ENCODE measurements around the gene IP6K2. TPM values are rescaled to one million over a fixed set of nuclear protein-coding genes. Genes with fewer than 3 reads are reported as not detected.

IP6K2 gene
- total and polyA plus RNA-seq, 2 of the 13 experiments (the other 11 are each of a cell fraction or from before 2014, with no cell fraction given), result 85.5 to 112 TPM

- TF ChIP-seq ZHX1 (CRISPR knock-in tag; IDR thresholded peaks at IDR 0.05; ENCODE audit: low read depth), result no peak
- TF ChIP-seq ZNF576 (CRISPR knock-in tag; IDR thresholded peaks at IDR 0.05), result no peak
- TF ChIP-seq ZNF850 (CRISPR knock-in tag; conservative IDR thresholded peaks at IDR 0.05), result no peak
- TF ChIP-seq ZBTB39 (CRISPR knock-in tag; IDR thresholded peaks at IDR 0.05), result 0 out of 2 replicates have a peak, but pooled peaks have one; percentile 59
- peak; percentile 73 for TF ChIP-seq ELF3 (CRISPR knock-in tag; IDR thresholded peaks at IDR 0.05)
- TF ChIP-seq BCL3 (CRISPR knock-in tag; IDR thresholded peaks at IDR 0.05), result peak; percentile 94
- TF ChIP-seq HDAC6 (IDR thresholded peaks at IDR 0.05; ENCODE audit: low read depth, low read length), result no peak
- no peak for TF ChIP-seq HNF4G (IDR thresholded peaks at IDR 0.05; ENCODE audit: borderline replicate concordance, low read depth, low read length)
- TF ChIP-seq HNF4G (CRISPR knock-in tag; IDR thresholded peaks at IDR 0.05; ENCODE audit: borderline replicate concordance, low read depth), result no peak
- TF ChIP-seq MAFG (CRISPR knock-in tag; IDR thresholded peaks at IDR 0.05), result no peak
- peak; percentile 33 for TF ChIP-seq TAF15 (IDR thresholded peaks at IDR 0.05; ENCODE audit: low read depth, low read length, poor library complexity, severe bottlenecking)
- TF ChIP-seq, protein P1, sequence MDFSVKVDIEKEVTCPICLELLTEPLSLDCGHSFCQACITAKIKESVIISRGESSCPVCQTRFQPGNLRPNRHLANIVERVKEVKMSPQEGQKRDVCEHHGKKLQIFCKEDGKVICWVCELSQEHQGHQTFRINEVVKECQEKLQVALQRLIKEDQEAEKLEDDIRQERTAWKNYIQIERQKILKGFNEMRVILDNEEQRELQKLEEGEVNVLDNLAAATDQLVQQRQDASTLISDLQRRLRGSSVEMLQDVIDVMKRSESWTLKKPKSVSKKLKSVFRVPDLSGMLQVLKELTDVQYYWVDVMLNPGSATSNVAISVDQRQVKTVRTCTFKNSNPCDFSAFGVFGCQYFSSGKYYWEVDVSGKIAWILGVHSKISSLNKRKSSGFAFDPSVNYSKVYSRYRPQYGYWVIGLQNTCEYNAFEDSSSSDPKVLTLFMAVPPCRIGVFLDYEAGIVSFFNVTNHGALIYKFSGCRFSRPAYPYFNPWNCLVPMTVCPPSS (IDR thresholded peaks at IDR 0.05), result no peak
- no peak for TF ChIP-seq IRX3 (CRISPR knock-in tag; IDR thresholded peaks at IDR 0.05; ENCODE audit: borderline replicate concordance, low read depth)
- TF ChIP-seq ZNF816 (CRISPR knock-in tag; IDR thresholded peaks at IDR 0.05; ENCODE audit: borderline replicate concordance), result no peak
- peak; percentile 68; the same call in 1 of the 2 replicates for TF ChIP-seq ZNF274 (CRISPR knock-in tag; IDR thresholded peaks at IDR 0.05)
- no peak for TF ChIP-seq ZNF180 (CRISPR knock-in tag; IDR thresholded peaks at IDR 0.05; ENCODE audit: borderline replicate concordance, low read depth)
- no peak; the same call in 1 of the 2 replicates for TF ChIP-seq ZNF138 (CRISPR knock-in tag; IDR thresholded peaks at IDR 0.05; ENCODE audit: low read depth)
- TF ChIP-seq KLF6 (CRISPR knock-in tag; IDR thresholded peaks at IDR 0.05), result peak; percentile 56; the same call in 1 of the 2 replicates
- no peak for TF ChIP-seq NR3C1 (CRISPR knock-in tag; IDR thresholded peaks at IDR 0.05)
- TF ChIP-seq ZNF569 (CRISPR knock-in tag; IDR thresholded peaks at IDR 0.05; ENCODE audit: borderline replicate concordance), result no peak
- no peak; the same call in 1 of the 2 replicates for TF ChIP-seq TOPORS (CRISPR knock-in tag; IDR thresholded peaks at IDR 0.05)
These were observed 31.2 kb downstream of the IP6K2 start, which contains the start of gene NCKIPSD (continued) for GRCh38 chr3:48685603-48686511.

All from HepG2 (cell line).